PC-9 (cell line): ENCODE data around the gene SUOX.
"Not testable (repeated sequence)": the region's sequence is repeated elsewhere in the genome, so short reads cannot be mapped to it uniquely, and the experiment has no call there.

Source experiments
- CTCF ChIP-seq: fragments of 200-600 bp; sonication (generic); conservative IDR thresholded peaks from 2 replicates; pipeline ENCODE4 v1.6.1; 2017; ENCODE audit warnings: mixed run types, antibody characterized with exemption, mild to moderate bottlenecking, moderate library complexity
- EZH2 ChIP-seq: fragments of 200-600 bp; sonication (generic); IDR thresholded peaks from 2 replicates; pipeline ENCODE4 v1.8.0; 2017; ENCODE audit warnings: antibody characterized with exemption, low read depth

GRCh38 chr12:55981882-55982281 lies 15.2 kb upstream of the SUOX start:
- not testable (repeated sequence) for TF ChIP-seq CTCF, EZH2
